Right forelimb (tissue), 1 donor: ENCODE results near the gene TWF2.
"Not testable (repeated sequence)": the region's sequence is repeated elsewhere in the genome, so short reads cannot be mapped to it uniquely, and the experiment has no call there.

ENCODE experiments used
- DNase-seq: peaks from one replicate; pipeline ENCODE4 v3.0.0-alpha.2; 2018

TWF2 gene

DNA sequence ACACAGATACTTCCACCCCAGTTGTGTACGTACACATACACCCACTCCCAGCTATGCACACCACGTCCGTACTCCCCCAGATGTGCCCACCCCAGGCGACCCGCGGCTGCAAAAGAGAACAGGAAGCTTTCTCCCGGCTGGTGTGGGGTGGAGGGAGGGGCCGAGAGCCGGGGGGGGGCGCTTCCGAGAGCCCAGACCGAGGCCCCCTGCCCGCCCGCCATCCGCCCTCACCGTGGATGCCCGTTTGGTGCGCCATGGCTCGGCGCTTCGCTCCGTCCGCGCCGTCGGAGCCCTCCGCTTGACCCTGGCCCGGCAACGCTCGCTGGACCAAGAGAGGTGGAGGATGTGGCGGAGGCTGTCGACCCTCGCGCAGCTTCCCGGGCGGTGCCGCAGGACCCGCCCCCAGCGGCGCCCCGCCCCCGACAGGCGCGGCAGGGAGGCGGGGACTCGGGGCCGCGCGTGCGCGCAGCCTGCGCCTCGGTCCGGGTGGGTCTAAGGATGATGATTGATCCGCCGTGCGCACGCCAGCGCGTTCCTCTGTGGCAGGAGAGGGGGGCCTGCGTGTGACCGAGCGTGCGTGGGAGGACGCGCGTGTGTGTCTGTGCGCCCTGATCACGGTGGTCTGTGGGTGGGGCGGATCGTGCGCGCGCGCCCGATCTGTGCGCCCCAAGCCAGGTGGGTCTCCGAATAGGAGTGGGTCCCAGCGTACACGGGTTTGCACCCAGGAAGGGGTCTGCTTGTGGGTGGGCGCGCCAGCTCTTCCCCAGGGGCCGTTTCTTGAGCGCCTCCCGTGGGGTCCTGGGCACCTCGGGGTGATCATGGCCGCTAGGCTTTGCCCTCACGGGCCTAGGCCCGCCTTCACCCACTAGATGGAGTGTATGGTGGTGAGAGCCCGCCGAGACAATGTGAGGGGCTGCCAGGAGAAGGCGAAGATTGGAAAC, at the start of gene TWF2:
TWF2 (minus strand) TSS at position 398 of the 941 bp plus-strand sequence; CDS start at position 256, 142 bp downstream.
- DNase-seq = peak; percentile 89

DNA sequence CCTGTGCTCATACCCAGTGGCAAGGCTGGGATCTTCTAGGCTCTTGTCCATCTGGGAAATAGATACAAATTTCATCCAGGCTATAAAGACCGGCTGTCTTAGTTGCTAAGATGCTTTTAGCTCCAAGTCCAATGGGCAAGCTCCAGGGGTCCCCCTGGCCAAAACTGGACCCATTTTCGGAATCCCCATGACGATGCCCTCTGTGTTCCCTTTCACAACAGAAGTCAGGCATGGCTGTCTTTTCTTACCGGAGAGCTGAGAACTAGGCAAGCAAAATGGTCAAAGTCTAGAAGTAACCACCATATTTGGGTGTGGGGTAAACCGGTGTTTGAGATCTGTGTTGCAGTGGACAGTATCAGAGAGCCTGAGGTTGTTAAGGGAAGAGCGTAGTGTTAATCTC, 49.7 kb upstream of the TWF2 start:
- DNase-seq = peak; percentile 22

DNA sequence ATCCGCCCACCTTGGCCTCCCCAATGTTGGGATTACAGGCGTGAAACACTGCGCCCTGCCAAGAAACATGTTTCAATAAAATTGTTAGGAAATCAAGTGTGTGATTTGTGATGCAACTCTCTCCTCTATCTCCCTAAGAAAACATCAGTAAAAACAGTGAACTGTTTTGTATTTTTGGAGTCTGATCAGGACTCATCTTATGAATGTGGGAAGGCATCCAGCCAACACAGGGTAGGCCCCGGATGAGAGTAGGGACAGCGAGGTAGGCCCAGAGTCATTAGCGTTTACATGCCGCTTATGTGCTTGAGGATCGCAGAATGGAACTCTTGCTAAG, 47.8 kb upstream of the TWF2 start:
- no peak for DNase-seq

DNA sequence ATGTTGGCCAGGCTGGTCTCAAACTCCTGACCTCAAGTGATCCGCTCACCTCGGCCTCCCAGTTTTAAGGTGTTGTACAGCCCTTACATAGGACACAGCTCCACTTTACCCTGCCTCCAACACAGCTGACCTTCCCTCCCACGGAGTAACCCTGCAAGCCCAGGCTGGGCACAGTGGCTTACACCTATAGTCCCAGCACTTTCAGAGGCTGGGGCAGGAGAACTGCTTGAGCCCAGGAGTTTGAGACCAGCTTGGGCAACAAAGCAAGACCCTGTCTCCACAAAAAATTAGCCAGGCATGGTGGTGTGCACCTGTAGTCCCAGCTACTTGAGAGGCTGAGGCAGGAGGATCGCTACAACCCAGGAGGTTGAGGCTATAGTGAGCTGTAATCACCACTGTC, 45.1 kb upstream of the TWF2 start:
- DNase-seq = not testable (repeated sequence)

DNA sequence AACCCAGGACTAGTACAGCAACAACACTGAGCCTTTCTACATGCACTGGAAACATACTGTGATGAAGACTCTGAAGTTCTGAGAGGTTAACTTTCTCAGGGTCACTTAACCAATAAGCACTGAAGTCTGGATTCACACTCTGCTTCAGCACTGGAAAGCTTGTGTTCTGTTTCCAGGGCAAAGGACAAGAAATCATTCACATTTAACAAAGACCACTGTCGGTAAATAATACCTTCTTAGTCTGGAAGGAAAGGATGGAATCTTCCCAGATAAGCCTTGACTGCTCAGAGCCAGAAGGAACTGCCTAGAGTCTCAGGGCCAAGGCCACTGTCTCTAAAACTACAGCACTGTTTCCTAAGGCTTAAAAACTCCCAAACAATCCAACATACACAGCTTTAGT, 44.3 kb upstream of the TWF2 start:
- DNase-seq = no peak

DNA sequence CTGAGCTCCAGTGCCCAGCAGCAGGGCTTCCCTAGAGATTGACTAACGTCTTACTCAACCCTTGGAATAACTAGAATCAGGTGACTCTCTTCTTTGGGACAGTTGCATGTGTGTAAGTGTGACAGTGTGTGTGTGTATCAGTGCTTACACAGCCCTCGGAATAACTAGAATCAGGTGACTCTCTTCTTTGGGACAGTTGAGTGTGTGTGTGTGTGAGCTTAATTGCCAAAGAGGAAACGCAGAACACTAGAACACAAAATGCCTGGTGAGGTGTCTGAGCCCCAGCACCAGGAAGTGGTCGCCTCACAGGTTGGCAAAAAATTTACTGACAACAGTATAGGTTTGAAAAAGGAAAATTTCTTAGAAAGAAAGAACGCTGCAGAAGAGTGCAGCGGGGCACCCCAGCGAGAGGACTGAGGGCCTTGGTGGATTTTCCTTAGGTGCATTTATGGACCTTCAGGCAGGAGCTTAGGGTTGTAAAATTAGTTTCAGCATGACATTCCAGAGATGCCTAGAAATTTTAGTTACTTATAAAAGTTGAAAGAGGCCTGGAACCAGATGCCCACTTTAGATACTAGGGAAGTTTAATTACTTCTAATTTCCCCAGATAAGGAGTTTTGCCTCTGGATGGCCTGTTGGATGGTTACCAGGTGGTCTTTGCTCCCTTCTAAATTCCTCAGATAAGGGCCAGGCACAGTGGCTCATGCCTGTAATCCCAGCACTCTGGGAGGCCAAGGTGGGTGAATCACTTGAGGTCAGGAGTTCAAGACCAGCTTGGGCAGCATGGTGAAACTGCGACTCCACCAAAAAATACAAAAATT, 43.2 kb upstream of the TWF2 start:
- no peak for DNase-seq

DNA sequence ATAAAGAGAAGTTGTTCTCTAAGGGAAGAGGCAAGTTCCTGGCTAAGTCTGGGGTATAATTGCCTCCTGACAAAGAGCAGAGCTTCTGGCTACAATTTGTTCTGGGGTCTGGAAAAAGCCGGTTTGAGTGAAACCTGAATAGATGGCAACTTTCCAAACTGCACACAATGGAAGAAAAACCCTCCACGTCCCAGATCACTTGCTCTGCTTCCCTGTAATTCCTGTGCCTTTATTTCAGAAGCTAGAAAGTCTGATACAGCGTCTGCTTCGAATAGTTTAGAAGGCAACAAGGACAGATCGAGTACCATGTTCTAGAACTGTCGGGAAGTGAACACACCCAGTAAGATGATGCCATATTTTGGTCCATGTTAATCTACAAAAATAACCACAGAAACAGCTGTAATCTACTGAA, 41.1 kb upstream of the TWF2 start:
- DNase-seq = no peak

DNA sequence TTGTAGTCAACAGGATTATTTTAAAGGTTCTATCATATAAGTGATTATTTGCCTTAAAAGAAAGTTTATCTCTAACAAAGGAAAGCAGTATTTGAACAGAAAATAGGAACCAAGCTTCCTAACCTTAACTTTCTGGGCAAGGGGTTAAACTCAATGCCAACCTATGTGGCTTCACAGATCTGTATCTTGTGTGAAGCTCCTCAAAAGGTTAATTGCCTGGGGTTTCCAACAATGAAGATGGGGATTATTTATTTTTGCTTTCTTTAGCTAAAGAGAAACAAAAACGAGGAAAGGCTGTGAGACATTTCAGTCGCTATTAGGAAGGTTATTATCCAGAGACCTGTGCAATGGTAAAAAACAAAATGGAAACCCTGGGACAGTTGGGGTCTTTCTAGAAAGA, 40.6 kb upstream of the TWF2 start:
- no peak for DNase-seq

DNA sequence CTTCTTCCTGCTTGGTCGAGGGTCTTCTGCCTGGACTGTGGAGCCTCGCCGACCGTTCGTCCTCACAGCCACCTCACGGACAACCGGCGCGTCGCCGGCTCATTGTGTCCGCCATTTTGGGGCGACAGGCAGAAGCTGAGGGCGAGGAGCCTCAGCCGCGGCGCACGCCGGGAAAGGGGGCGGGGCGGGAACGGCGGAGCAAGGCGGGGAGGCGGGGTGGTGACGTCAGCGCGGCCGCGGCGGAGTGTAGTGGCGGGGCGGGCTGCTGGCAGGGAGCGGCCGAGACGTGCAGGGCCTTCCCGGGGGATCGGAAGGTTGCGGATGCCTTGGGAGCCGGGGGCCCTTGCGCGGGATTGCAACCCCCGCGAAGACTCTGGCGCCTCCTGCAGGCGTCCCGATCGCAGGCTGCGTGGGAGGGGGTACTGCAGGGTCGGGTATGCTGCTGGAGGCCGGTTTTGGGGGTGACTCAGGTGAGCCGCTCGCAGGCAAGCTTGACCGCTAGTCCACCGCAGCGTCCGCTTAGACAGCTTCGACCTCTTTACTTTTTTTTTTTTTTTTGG, 39.6 kb upstream of the TWF2 start, which contains the start of gene WDR82:
WDR82 (minus strand) TSS at position 140 of the 560 bp plus-strand sequence. CDS start 288 bp downstream, outside the sequence.
- peak; percentile 99 for DNase-seq

DNA sequence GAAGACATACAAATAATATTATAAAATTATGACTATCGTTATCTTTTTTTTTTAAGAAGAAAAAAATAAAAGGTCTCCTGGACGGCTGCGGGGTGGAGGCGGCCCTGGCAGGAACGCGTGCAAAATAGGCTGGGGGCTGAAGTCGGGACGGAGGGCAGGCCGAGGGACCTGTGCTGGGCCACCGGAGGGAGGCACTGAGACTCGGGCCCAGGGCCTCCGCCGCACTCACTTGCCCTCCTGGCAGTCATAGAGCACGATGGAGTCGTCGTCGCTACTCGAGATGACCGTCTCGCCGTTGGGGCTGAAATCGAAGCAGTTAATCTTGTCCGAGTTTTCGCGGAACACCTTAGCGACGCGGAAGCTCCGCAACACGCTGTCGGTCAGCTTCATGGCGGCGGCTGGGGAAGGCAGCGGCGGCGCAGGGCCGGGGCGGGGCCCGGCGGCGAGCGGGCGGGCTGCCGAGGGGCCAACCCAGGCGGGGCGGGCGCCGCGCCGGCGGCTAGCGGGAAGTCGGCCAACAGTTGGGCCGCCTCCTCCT, 39.1 kb upstream of the TWF2 start:
- DNase-seq = no peak

DNA sequence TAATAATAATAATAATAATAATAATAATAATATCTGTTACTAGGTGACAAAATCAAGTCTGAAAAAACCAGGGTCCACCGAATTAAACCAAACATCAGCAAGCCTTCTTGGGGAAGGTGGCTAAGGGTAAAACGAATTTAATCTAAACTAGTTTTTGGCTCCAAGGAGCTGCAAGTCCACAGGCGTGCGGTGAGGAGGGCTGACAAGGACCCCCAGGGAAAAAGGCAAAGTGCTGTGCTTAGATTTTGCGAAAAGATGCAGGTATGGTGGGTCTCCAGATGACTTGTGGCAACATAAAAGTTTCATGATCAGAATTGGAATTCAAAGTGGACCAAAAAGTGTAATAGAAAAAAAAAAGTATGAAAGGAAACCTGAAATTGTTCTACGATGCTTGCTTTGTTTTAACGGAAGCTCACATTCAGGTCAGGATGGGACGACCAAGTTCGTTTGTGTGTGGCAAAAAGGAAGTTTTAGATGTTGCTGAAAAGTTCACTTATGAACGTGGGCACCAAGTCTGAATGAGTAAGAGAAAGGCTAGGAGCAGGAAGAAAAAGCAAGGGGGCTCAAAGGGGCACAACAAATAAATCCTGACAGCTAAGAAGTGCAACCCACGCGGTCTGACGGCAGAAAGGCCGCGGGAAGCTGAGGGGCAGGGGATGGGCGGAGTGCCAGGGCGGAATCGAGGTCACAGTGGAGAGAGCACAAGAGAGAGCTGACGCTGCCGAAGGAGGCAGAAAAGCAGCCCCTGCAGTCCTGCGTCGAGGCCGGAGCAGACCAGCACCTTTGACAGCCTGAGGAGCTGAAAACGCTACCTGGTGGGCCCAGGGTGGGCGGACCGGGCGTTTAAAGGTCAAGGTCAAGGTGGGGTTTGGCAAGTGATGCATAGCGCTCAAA, 38.4 kb upstream of the TWF2 start:
- DNase-seq = peak; percentile 81

DNA sequence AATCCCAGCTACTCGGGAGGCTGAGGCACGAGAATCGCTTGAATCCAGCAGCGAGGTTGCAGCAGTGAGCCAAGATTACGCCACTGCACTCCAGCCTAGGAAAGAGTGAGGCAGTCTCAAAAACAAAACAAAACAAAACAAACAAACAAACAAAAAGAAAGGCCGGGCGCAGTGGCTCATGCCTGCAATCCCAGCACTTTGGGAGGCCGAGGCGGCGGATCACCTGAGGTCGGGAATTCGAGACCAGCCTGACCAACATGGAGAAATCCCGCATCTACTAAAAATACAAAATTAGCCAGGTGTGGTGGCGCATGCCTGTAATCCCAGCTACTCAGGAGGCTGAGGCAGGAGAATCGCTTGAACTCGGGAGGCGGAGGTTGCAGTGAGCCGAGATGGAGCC, 35.8 kb upstream of the TWF2 start:
- not testable (repeated sequence) for DNase-seq

DNA sequence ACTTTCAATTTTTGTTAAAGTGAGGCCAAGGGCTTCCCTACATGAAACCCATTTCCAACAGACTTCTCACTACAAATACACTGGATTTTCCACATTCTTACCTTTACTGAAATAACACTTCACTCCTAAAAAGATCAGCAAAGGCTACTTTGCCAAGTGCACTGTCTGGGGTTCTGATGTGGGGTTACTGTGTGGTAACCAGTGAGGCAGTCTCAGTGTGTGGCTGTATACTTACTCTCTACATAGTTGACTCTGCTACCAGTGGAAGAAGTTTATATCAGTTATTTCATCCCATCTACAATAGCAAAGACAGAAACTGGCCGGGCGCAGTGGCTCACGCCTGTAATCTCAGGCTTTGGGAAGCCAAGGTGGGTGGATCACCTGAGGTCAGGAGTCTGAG, 33.9 kb upstream of the TWF2 start:
- no peak for DNase-seq

DNA sequence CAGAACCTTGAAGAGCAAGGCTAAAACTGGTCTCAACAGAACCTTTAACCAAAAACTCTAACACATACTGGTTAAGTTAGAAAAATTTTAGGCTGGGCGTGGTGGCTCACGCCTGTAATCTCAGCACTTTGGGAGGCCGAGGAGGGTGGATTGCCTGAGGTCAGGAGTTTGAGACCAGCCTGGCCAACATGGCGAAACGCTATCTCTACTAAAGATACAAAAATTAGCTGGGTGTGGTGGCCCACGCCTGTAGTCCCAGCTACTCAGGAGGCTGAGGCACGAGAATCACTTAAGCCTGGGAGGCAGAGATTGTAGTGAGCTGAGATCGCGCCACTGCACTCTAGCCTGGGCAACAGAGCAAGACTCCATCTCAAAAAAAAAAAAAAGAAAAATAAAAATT, 33.2 kb upstream of the TWF2 start:
- DNase-seq = not testable (repeated sequence)

DNA sequence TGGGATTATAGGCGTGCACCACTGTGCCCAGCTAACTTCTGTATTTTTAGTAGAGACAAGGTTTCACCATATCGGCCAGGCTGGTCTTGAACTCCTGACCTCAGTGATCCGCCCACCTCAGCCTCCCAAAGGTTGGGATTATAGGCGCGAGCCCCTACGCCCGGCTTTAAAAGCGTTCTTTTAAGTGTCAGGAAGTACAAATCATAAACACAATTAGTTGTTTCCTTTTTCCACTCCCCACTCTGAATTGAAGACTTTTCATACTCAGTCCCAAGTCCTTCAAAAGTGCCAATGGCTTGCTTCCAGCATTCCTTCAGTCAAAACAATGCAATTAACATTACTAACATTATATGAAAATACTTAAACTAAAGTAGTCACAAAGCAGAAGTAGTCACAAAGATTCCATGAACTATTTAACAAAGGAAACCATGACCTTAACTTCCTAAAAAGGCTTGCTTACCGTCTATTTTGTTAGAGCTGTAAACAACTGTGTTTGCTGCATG, 31.3 kb upstream of the TWF2 start:
- DNase-seq = no peak

DNA sequence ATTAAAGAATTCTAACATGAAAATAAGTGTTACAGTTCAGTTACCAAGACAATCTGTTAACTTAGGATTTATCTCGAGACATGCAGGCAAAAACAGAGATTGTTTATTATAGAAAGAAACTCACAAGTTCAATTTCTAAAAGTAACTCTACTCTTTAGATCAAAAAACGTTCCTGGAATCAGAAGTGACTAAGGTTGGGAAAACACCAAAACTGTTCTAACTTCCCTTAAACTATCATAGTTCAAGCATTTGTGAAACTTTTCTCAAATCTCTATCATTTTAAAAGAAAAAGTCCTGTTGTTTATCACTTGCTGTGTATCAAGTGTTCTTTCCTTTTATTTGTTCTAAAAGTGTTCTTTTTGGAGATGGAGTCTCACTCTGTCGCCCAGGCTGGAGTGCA, 30.8 kb upstream of the TWF2 start:
- DNase-seq = no peak

DNA sequence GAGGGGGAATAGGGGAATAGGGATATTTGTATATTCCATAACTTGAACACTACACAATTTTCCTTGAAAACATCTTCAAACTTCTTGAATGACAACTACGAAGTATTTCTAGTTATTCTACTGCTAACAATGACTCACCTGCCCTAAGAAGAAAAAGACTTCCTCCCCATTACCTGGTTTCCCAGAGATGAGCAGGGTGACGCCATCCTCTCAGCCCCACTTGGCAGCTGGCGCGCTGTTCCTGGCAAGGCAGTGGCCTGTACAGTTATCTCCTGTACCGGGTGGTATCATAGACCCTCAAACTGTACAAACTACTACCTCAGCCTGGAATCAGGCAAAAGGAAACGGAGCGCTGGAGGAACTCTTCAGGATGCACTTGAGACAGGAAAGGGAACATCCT, 29.1 kb upstream of the TWF2 start:
- DNase-seq = no peak

DNA sequence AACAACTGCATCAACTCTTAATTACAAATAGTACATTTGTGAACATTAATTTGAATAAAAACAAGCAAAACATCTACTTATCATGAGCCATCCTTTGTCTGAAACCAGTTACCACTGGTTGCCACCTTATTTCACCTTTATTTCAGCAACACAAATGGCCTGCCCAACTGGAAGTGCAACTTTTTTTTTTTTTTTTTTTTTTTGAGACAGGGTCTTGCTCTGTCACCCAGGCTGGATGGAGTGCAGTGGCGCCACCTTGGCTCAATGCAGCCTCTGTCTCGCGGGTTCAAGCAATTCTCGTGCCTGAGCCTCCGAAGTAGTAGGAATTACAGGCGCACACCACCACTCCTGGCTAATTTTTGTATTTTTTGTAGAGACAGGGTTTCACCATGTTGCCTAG, 26.4 kb upstream of the TWF2 start:
- no peak for DNase-seq

DNA sequence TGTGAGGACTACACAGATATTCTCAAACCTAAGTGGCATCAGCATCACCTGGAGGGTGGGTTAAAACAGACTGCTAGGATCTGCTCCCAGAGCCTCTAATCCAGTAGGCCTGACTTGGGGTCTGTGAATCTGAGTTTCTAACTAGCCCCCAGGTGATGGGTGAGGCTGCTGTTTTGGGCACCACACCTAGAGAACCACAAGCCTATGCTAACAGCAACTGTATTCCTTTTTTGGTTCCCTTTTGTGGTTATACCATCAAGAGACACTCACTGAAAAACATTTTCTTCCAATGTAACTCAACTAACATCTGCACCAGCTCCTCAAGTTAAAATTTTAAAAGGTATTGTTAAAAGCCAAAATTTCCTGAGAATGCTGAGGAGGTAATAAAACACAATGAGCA, 23.5 kb upstream of the TWF2 start:
- no peak for DNase-seq

DNA sequence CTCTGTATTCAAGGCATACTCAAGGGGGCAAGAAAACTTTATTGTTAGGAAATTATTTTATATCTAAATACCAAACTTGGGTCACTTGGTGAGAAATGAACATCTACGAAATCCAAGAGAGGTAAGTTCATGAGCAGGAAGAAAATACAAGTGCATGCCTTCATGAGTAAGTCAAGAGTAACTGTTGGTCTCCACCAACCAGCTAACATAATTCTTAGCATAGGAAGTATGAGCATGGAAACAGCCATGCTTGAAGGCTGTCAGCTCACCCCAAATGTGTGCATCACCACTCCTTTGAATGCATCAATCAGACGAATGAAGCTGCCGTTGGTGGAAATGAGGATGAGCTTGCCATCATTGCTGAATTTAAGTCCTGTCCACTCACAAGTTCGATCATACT, 20.5 kb upstream of the TWF2 start:
- DNase-seq = no peak

DNA sequence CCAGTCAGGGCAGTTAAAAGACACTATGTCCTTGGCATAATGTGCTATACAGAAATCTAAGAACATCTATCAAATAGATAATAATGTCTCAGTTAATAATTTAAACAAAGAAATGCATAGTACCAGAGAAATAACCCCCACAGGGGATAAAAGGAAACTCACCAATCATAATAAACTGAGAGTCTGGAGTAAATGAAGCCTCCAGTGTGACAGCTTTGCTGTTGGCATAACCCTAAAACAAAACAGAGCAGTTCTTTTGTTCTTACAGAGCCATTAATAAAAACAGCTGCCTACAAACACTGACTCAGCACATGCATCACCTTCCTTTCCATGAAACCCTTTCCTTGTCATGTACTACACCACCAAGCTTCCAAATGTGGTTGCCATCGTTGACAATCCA, 20.1 kb upstream of the TWF2 start:
- DNase-seq = no peak

DNA sequence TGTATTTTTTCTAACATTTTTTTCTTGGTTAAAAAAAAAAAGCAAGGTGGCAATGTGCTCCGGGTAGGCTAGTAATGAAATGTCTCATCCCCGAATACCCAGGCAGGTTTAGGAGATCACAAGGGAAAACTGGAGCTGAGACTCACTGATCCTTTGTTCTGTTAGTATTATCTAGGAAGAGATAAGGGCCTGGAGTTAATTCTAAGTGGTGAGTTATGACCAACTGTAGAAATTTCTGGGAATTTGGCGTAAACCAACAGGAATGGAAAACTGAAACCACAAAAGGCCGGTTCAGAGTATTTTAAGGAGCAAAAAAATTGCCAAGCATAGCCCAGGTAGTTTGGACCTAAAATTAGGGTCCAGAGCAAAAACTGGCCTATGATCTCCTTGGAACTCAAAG, 19.0 kb upstream of the TWF2 start:
- no peak for DNase-seq
